Neural cell (in vitro differentiated cells): ENCODE results near the gene SERPINB10.

ENCODE experiments used
- EP300 ChIP-seq: fragments of 450-650 bp; conservative IDR thresholded peaks from 2 replicates; pipeline ENCODE4 v1.6.1; 2014; ENCODE audit warnings: antibody characterized with exemption, mild to moderate bottlenecking, moderate library complexity; ENCODE audit not compliant: poor library complexity, severe bottlenecking
- EZH2 ChIP-seq: fragments of 200-600, 300-800 bp; shearing (Covaris generic), sonication (generic); IDR thresholded peaks from 2 replicates; pipeline ENCODE4 v1.6.1; 2014; ENCODE audit warnings: antibody characterized with exemption, low read length, borderline replicate concordance, mild to moderate bottlenecking; ENCODE audit not compliant: insufficient read depth, poor library complexity, severe bottlenecking
- MXI1 ChIP-seq: fragments of 450-650 bp; conservative IDR thresholded peaks from 2 replicates; pipeline ENCODE4 v1.6.1; 2014; ENCODE audit warnings: antibody characterized with exemption, mild to moderate bottlenecking; ENCODE audit not compliant: poor library complexity, severe bottlenecking
- TF ChIP-seq, protein P1 (sequence below): fragments of 450-650 bp; IDR thresholded peaks from 2 replicates; pipeline ENCODE4 v1.5.1; 2014; ENCODE audit warnings: antibody characterized with exemption, mild to moderate bottlenecking, moderate library complexity; ENCODE audit not compliant: poor library complexity, severe bottlenecking

DNA sequence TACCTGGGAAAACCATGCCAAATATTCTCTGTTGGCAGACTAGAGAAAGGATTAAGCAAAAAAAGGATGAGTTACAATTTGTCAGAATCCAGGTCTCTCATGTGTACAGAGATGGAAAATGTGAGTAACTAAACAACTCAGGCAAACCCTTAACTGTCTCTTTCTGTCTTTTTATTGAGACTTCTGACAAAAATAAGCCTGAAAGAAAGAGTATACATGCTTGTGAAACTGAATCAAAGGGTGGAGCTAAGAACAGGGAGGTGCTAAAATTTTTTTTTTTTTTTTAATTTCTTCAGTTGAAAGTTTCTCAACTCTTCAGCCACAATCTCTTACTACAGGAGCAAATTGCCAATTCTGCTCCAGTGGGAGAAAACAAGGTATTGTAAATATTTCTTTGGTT is at the start of gene SERPINB10:
- TF ChIP-seq EZH2 (no peak), MXI1 (no peak), EP300 (no peak)
- TF ChIP-seq, protein P1, sequence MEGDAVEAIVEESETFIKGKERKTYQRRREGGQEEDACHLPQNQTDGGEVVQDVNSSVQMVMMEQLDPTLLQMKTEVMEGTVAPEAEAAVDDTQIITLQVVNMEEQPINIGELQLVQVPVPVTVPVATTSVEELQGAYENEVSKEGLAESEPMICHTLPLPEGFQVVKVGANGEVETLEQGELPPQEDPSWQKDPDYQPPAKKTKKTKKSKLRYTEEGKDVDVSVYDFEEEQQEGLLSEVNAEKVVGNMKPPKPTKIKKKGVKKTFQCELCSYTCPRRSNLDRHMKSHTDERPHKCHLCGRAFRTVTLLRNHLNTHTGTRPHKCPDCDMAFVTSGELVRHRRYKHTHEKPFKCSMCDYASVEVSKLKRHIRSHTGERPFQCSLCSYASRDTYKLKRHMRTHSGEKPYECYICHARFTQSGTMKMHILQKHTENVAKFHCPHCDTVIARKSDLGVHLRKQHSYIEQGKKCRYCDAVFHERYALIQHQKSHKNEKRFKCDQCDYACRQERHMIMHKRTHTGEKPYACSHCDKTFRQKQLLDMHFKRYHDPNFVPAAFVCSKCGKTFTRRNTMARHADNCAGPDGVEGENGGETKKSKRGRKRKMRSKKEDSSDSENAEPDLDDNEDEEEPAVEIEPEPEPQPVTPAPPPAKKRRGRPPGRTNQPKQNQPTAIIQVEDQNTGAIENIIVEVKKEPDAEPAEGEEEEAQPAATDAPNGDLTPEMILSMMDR, result no peak
